Neural progenitor cell (in vitro differentiated cells): ENCODE measurements around the gene TAS1R1. TPM values are rescaled to one million over a fixed set of nuclear protein-coding genes. Genes with fewer than 3 reads are reported as not detected.

Experiments used
- DNase-seq: peaks from one replicate; pipeline ENCODE4 v3.0.0-alpha.2; 2016; ENCODE audit warnings: low spot score
- H2AFZ ChIP-seq: fragments of 200-600 bp; sonication (generic); replicated peaks from 2 replicates; pipeline ENCODE4 v1.6.1; 2016; ENCODE audit warnings: antibody characterized with exemption
- H3F3A ChIP-seq: fragments of 200-600 bp; sonication (generic); 2 replicates; pipeline ENCODE4 v1.6.1; 2016; ENCODE audit warnings: antibody characterized with exemption, low read depth
- H3K27ac ChIP-seq: fragments of 200-600 bp; sonication (generic); 2 replicates; pipeline ENCODE4 v1.5.1; 2016; ENCODE audit warnings: mild to moderate bottlenecking
- H3K27me3 ChIP-seq: fragments of 200-600 bp; sonication (generic); 2 replicates; pipeline ENCODE4 v1.6.1; 2016; ENCODE audit warnings: mild to moderate bottlenecking, moderate library complexity
- H3K36me3 ChIP-seq: fragments of 200-600 bp; sonication (generic); 2 replicates; pipeline ENCODE4 v1.5.1; 2016
- H3K4me1 ChIP-seq: fragments of 200-600 bp; sonication (generic); 2 replicates; pipeline ENCODE4 v1.6.1; 2016; ENCODE audit warnings: mixed run types
- H3K4me2 ChIP-seq: fragments of 200-600 bp; sonication (generic); 2 replicates; pipeline ENCODE4 v1.6.1; 2016
- H3K4me3 ChIP-seq: fragments of 200-600 bp; sonication (generic); 2 replicates; pipeline ENCODE4 v1.5.1; 2016
- H3K79me2 ChIP-seq: fragments of 200-600 bp; sonication (generic); 2 replicates; pipeline ENCODE4 v1.6.1; 2016; ENCODE audit warnings: low read depth
- H3K9ac ChIP-seq: fragments of 200-600 bp; sonication (generic); 2 replicates; pipeline ENCODE4 v1.6.1; 2016
- H3K9me3 ChIP-seq: fragments of 200-600 bp; sonication (generic); 2 replicates; pipeline ENCODE4 v1.5.1; 2016; ENCODE audit warnings: low read depth
- H4K20me1 ChIP-seq: fragments of 200-600 bp; sonication (generic); 2 replicates; pipeline ENCODE4 v1.6.1; 2016; ENCODE audit warnings: low read depth
- H3K27ac Mint-ChIP-seq: 3 replicates; pipeline ENCODE4 v1.8.0; 2021; ENCODE audit warnings: mixed read lengths
- H3K27me3 Mint-ChIP-seq: 2 replicates; pipeline ENCODE4 v1.8.0; 2022; ENCODE audit warnings: low read depth, mild to moderate bottlenecking, inconsistent platforms, moderate library complexity, mixed read lengths; ENCODE audit not compliant: insufficient read depth
- H3K36me3 Mint-ChIP-seq: 3 replicates; pipeline ENCODE4 v1.8.0; 2021; ENCODE audit warnings: mixed read lengths
- H3K4me1 Mint-ChIP-seq: 3 replicates; pipeline ENCODE4 v1.8.0; 2021; ENCODE audit warnings: mixed read lengths
- H3K4me3 Mint-ChIP-seq: 3 replicates; pipeline ENCODE4 v1.8.0; 2021; ENCODE audit warnings: mild to moderate bottlenecking, moderate library complexity, mixed read lengths
- H3K9me3 Mint-ChIP-seq: 3 replicates; pipeline ENCODE4 v1.8.0; 2020; ENCODE audit warnings: mixed read lengths
- CTCF ChIP-seq: fragments of 200-600 bp; sonication (generic); IDR thresholded peaks from 2 replicates; pipeline ENCODE4 v1.5.1; 2017; ENCODE audit warnings: antibody characterized with exemption, mild to moderate bottlenecking
- EZH2 ChIP-seq: fragments of 200-600 bp; sonication (generic); IDR thresholded peaks from 2 replicates; pipeline ENCODE4 v1.6.1; 2017; ENCODE audit warnings: antibody characterized with exemption, mild to moderate bottlenecking, moderate library complexity
- EZH2phosphoT487 ChIP-seq: fragments of 200-600 bp; sonication (generic); IDR thresholded peaks from 2 replicates; pipeline ENCODE4 v1.6.1; 2017; ENCODE audit warnings: antibody characterized with exemption
- total RNA-seq: library from RNA; depleted of rRNA; stranded (reverse); fragments of >200 nt; gene quantifications from 2 replicates; pipeline ENCODE4 v1.2.3, GENCODE V29; 2015; ENCODE audit warnings: low replicate concordance

Gene TAS1R1
- total RNA-seq, 1 donor from 2014 or later = not detected

- Histone ChIP-seq H3K27me3 (no peaks in the 10 kb centered on the region), H4K20me1 (peaks cover 16% of the 10 kb centered on the region), H2AFZ (no peak overlapping the region), H3K79me2 (peaks cover 26% of the 10 kb centered on the region), H3K4me1 (peaks cover 13% of the 10 kb centered on the region), H3F3A (peaks cover 13% of the 10 kb centered on the region), H3K9ac (no peak overlapping the region), H3K36me3 (no peaks in the 10 kb centered on the region), H3K27ac (no peak overlapping the region), H3K9me3 (no peaks in the 10 kb centered on the region), H3K4me3 (no peak overlapping the region), H3K4me2 (no peak overlapping the region)
- H3K4me3 Mint-ChIP-seq = peak overlapping the region; percentile 72
- no peak for DNase-seq
- TF ChIP-seq CTCF (no peak), EZH2 (no peak), EZH2phosphoT487 (no peak)
- H3K27ac Mint-ChIP-seq = no peak overlapping the region
- H3K9me3 Mint-ChIP-seq = no peaks in the 10 kb centered on the region
- H3K36me3 Mint-ChIP-seq = no peaks in the 10 kb centered on the region
- peaks cover 7% of the 10 kb centered on the region for H3K27me3 Mint-ChIP-seq
- peaks cover 29% of the 10 kb centered on the region for H3K4me1 Mint-ChIP-seq
These were observed 26.6 kb downstream of the TAS1R1 start for GRCh38 chr1:6581561-6582305.

- Histone ChIP-seq H3K27me3 (no peaks in the 10 kb centered on the region), H3K27ac (no peak overlapping the region), H3K9ac (no peak overlapping the region), H3K9me3 (no peaks in the 10 kb centered on the region), H3F3A (peaks cover 13% of the 10 kb centered on the region), H3K36me3 (no peaks in the 10 kb centered on the region), H4K20me1 (peaks cover 16% of the 10 kb centered on the region), H2AFZ (no peak overlapping the region), H3K4me2 (no peak overlapping the region), H3K4me1 (peaks cover 13% of the 10 kb centered on the region), H3K79me2 (peaks cover 26% of the 10 kb centered on the region), H3K4me3 (no peak overlapping the region)
- no peak for DNase-seq
- TF ChIP-seq CTCF = no peak
- TF ChIP-seq EZH2phosphoT487 = no peak
- TF ChIP-seq EZH2 = no peak
- Mint-ChIP-seq H3K36me3 (no peaks in the 10 kb centered on the region), H3K27me3 (peaks cover 7% of the 10 kb centered on the region), H3K27ac (no peak overlapping the region), H3K4me1 (peaks cover 29% of the 10 kb centered on the region), H3K4me3 (peak overlapping the region; percentile 71), H3K9me3 (no peaks in the 10 kb centered on the region)
These were observed 27.3 kb downstream of the TAS1R1 start for GRCh38 chr1:6582370-6582769.

GRCh38 chr1:6584126-6585080 is 29.3 kb downstream of the TAS1R1 start:
- peaks cover 7% of the 10 kb centered on the region for H3K27me3 Mint-ChIP-seq
- no peaks in the 10 kb centered on the region for H3K27me3 ChIP-seq
- peak overlapping the region; percentile 44 for H3K4me3 Mint-ChIP-seq
- H3K79me2 ChIP-seq = peaks cover 26% of the 10 kb centered on the region
- H3K4me3 ChIP-seq = no peak overlapping the region
- H3K4me2 ChIP-seq = no peak overlapping the region
- H3K9ac ChIP-seq = no peak overlapping the region
- peaks cover 9% of the 10 kb centered on the region for H3K4me1 ChIP-seq
- TF ChIP-seq EZH2 = no peak
- peak; percentile 18 for TF ChIP-seq CTCF
- peaks cover 7% of the 10 kb centered on the region for H3F3A ChIP-seq
- peaks cover 16% of the 10 kb centered on the region for H4K20me1 ChIP-seq
- no peak overlapping the region for H3K27ac ChIP-seq
- no peak for DNase-seq
- H3K36me3 ChIP-seq = no peaks in the 10 kb centered on the region
- H3K36me3 Mint-ChIP-seq = peaks cover 2% of the 10 kb centered on the region
- peaks cover 19% of the 10 kb centered on the region for H3K4me1 Mint-ChIP-seq
- no peaks in the 10 kb centered on the region for H3K9me3 Mint-ChIP-seq
- H3K9me3 ChIP-seq = no peaks in the 10 kb centered on the region
- H3K27ac Mint-ChIP-seq = peak overlapping the region; percentile 27
- no peak overlapping the region for H2AFZ ChIP-seq
